Neural progenitor cell (in vitro differentiated cells): Measurements from ENCODE around the gene RELL1. TPM values are rescaled to one million over a fixed set of nuclear protein-coding genes. Genes with fewer than 3 reads are reported as not detected.

Source experiments
- DNase-seq: peaks from one replicate; pipeline ENCODE4 v3.0.0-alpha.2; 2016; ENCODE audit warnings: low spot score
- H2AFZ ChIP-seq: fragments of 200-600 bp; sonication (generic); replicated peaks from 2 replicates; pipeline ENCODE4 v1.6.1; 2016; ENCODE audit warnings: antibody characterized with exemption
- H3F3A ChIP-seq: fragments of 200-600 bp; sonication (generic); 2 replicates; pipeline ENCODE4 v1.6.1; 2016; ENCODE audit warnings: antibody characterized with exemption, low read depth
- H3K27ac ChIP-seq: fragments of 200-600 bp; sonication (generic); 2 replicates; pipeline ENCODE4 v1.5.1; 2016; ENCODE audit warnings: mild to moderate bottlenecking
- H3K27me3 ChIP-seq: fragments of 200-600 bp; sonication (generic); 2 replicates; pipeline ENCODE4 v1.6.1; 2016; ENCODE audit warnings: mild to moderate bottlenecking, moderate library complexity
- H3K36me3 ChIP-seq: fragments of 200-600 bp; sonication (generic); 2 replicates; pipeline ENCODE4 v1.5.1; 2016
- H3K4me1 ChIP-seq: fragments of 200-600 bp; sonication (generic); 2 replicates; pipeline ENCODE4 v1.6.1; 2016; ENCODE audit warnings: mixed run types
- H3K4me2 ChIP-seq: fragments of 200-600 bp; sonication (generic); 2 replicates; pipeline ENCODE4 v1.6.1; 2016
- H3K4me3 ChIP-seq: fragments of 200-600 bp; sonication (generic); 2 replicates; pipeline ENCODE4 v1.5.1; 2016
- H3K79me2 ChIP-seq: fragments of 200-600 bp; sonication (generic); 2 replicates; pipeline ENCODE4 v1.6.1; 2016; ENCODE audit warnings: low read depth
- H3K9ac ChIP-seq: fragments of 200-600 bp; sonication (generic); 2 replicates; pipeline ENCODE4 v1.6.1; 2016
- H3K9me3 ChIP-seq: fragments of 200-600 bp; sonication (generic); 2 replicates; pipeline ENCODE4 v1.5.1; 2016; ENCODE audit warnings: low read depth
- H4K20me1 ChIP-seq: fragments of 200-600 bp; sonication (generic); 2 replicates; pipeline ENCODE4 v1.6.1; 2016; ENCODE audit warnings: low read depth
- H3K27ac Mint-ChIP-seq: 3 replicates; pipeline ENCODE4 v1.8.0; 2021; ENCODE audit warnings: mixed read lengths
- H3K27me3 Mint-ChIP-seq: 2 replicates; pipeline ENCODE4 v1.8.0; 2022; ENCODE audit warnings: low read depth, mild to moderate bottlenecking, inconsistent platforms, moderate library complexity, mixed read lengths; ENCODE audit not compliant: insufficient read depth
- H3K36me3 Mint-ChIP-seq: 3 replicates; pipeline ENCODE4 v1.8.0; 2021; ENCODE audit warnings: mixed read lengths
- H3K4me1 Mint-ChIP-seq: 3 replicates; pipeline ENCODE4 v1.8.0; 2021; ENCODE audit warnings: mixed read lengths
- H3K4me3 Mint-ChIP-seq: 3 replicates; pipeline ENCODE4 v1.8.0; 2021; ENCODE audit warnings: mild to moderate bottlenecking, moderate library complexity, mixed read lengths
- H3K9me3 Mint-ChIP-seq: 3 replicates; pipeline ENCODE4 v1.8.0; 2020; ENCODE audit warnings: mixed read lengths
- CTCF ChIP-seq: fragments of 200-600 bp; sonication (generic); IDR thresholded peaks from 2 replicates; pipeline ENCODE4 v1.5.1; 2017; ENCODE audit warnings: antibody characterized with exemption, mild to moderate bottlenecking
- EZH2 ChIP-seq: fragments of 200-600 bp; sonication (generic); IDR thresholded peaks from 2 replicates; pipeline ENCODE4 v1.6.1; 2017; ENCODE audit warnings: antibody characterized with exemption, mild to moderate bottlenecking, moderate library complexity
- EZH2phosphoT487 ChIP-seq: fragments of 200-600 bp; sonication (generic); IDR thresholded peaks from 2 replicates; pipeline ENCODE4 v1.6.1; 2017; ENCODE audit warnings: antibody characterized with exemption
- total RNA-seq: library from RNA; depleted of rRNA; stranded (reverse); fragments of >200 nt; gene quantifications from 2 replicates; pipeline ENCODE4 v1.2.3, GENCODE V29; 2015; ENCODE audit warnings: low replicate concordance

Gene RELL1
- total RNA-seq, 1 donor from 2014 or later, result 12.1 TPM

GRCh38 chr4:37623125-37623524 is 63.1 kb downstream of the RELL1 start:
- H3K4me1 ChIP-seq, result peaks cover 10% of the 10 kb centered on the region
- H3K27ac Mint-ChIP-seq, result no peak overlapping the region
- H3K4me2 ChIP-seq, result no peak overlapping the region
- TF ChIP-seq EZH2 (no peak), EZH2phosphoT487 (no peak), CTCF (no peak)
- no peaks in the 10 kb centered on the region for H3K9me3 Mint-ChIP-seq
- no peak for DNase-seq
- no peaks in the 10 kb centered on the region for H4K20me1 ChIP-seq
- no peak overlapping the region for H3K4me3 Mint-ChIP-seq
- H3K27ac ChIP-seq, result no peak overlapping the region
- H2AFZ ChIP-seq, result no peak overlapping the region
- peaks cover 4% of the 10 kb centered on the region for H3K4me1 Mint-ChIP-seq
- no peak overlapping the region for H3K4me3 ChIP-seq
- no peak overlapping the region for H3K9ac ChIP-seq
- no peaks in the 10 kb centered on the region for H3K9me3 ChIP-seq
- no peaks in the 10 kb centered on the region for H3K27me3 Mint-ChIP-seq
- H3K27me3 ChIP-seq, result no peaks in the 10 kb centered on the region
- H3K79me2 ChIP-seq, result no peaks in the 10 kb centered on the region
- no peaks in the 10 kb centered on the region for H3F3A ChIP-seq
- H3K36me3 Mint-ChIP-seq, result peaks cover 20% of the 10 kb centered on the region
- no peaks in the 10 kb centered on the region for H3K36me3 ChIP-seq

GRCh38 chr4:37620176-37620575 is 66.0 kb downstream of the RELL1 start:
- no peaks in the 10 kb centered on the region for H3F3A ChIP-seq
- TF ChIP-seq EZH2 (no peak), EZH2phosphoT487 (no peak), CTCF (no peak)
- no peak for DNase-seq
- H3K27ac ChIP-seq, result no peak overlapping the region
- no peaks in the 10 kb centered on the region for H3K4me1 ChIP-seq
- H3K36me3 Mint-ChIP-seq, result peaks cover 15% of the 10 kb centered on the region
- no peaks in the 10 kb centered on the region for H3K27me3 Mint-ChIP-seq
- H3K4me3 ChIP-seq, result no peak overlapping the region
- H3K4me1 Mint-ChIP-seq, result peaks cover 7% of the 10 kb centered on the region
- H3K9ac ChIP-seq, result no peak overlapping the region
- no peak overlapping the region for H3K4me3 Mint-ChIP-seq
- H3K36me3 ChIP-seq, result no peaks in the 10 kb centered on the region
- H3K27ac Mint-ChIP-seq, result no peak overlapping the region
- no peaks in the 10 kb centered on the region for H4K20me1 ChIP-seq
- H3K79me2 ChIP-seq, result no peaks in the 10 kb centered on the region
- no peaks in the 10 kb centered on the region for H3K9me3 Mint-ChIP-seq
- H3K27me3 ChIP-seq, result no peaks in the 10 kb centered on the region
- H3K4me2 ChIP-seq, result no peak overlapping the region
- H2AFZ ChIP-seq, result no peak overlapping the region
- no peaks in the 10 kb centered on the region for H3K9me3 ChIP-seq

GRCh38 chr4:37615720-37616063 is 70.5 kb downstream of the RELL1 start:
- Mint-ChIP-seq H3K27me3 (peaks cover 2% of the 10 kb centered on the region), H3K9me3 (no peaks in the 10 kb centered on the region), H3K4me3 (no peak overlapping the region), H3K36me3 (peaks cover 7% of the 10 kb centered on the region), H3K4me1 (peaks cover 3% of the 10 kb centered on the region), H3K27ac (no peak overlapping the region)
- no peaks in the 10 kb centered on the region for H3F3A ChIP-seq
- H3K4me2 ChIP-seq, result no peak overlapping the region
- no peaks in the 10 kb centered on the region for H3K4me1 ChIP-seq
- no peaks in the 10 kb centered on the region for H4K20me1 ChIP-seq
- H3K79me2 ChIP-seq, result no peaks in the 10 kb centered on the region
- H2AFZ ChIP-seq, result no peak overlapping the region
- no peaks in the 10 kb centered on the region for H3K27me3 ChIP-seq
- H3K27ac ChIP-seq, result no peak overlapping the region
- no peak for TF ChIP-seq EZH2
- TF ChIP-seq CTCF, result no peak
- no peak for TF ChIP-seq EZH2phosphoT487
- DNase-seq, result no peak
- no peak overlapping the region for H3K9ac ChIP-seq
- no peak overlapping the region for H3K4me3 ChIP-seq
- H3K9me3 ChIP-seq, result no peaks in the 10 kb centered on the region
- no peaks in the 10 kb centered on the region for H3K36me3 ChIP-seq
